HL-60 (cell line): ENCODE measurements around the gene ROBO1.

Source experiments
- CTCF ChIP-seq: IDR thresholded peaks from one replicate; pipeline ENCODE4 v1.5.1; 2011; ENCODE audit warnings: low read length, control low read depth, inconsistent platforms; ENCODE audit not compliant: insufficient read depth
- GABPA ChIP-seq: IDR thresholded peaks from 2 replicates; pipeline ENCODE4 v1.6.1; 2012; ENCODE audit warnings: low read depth

GRCh38 chr3:79815478-79815877 is 47.7 kb upstream of the ROBO1 start:
- TF ChIP-seq CTCF (no peak), GABPA (no peak)
